Astrocyte (in vitro differentiated cells and primary cell): ENCODE data around the gene GIT2.

ENCODE experiments used
- EZH2 ChIP-seq: IDR thresholded peaks from 2 replicates; pipeline ENCODE4 v1.6.1; 2012; ENCODE audit warnings: mild to moderate bottlenecking, low read length, inconsistent platforms; ENCODE audit not compliant: insufficient read depth
- TF ChIP-seq, protein P1 (sequence below): IDR thresholded peaks from 2 replicates; pipeline ENCODE4 v1.5.1; 2011; ENCODE audit warnings: low read depth, mild to moderate bottlenecking, inconsistent platforms, low read length, moderate library complexity; ENCODE audit not compliant: insufficient read depth

DNA sequence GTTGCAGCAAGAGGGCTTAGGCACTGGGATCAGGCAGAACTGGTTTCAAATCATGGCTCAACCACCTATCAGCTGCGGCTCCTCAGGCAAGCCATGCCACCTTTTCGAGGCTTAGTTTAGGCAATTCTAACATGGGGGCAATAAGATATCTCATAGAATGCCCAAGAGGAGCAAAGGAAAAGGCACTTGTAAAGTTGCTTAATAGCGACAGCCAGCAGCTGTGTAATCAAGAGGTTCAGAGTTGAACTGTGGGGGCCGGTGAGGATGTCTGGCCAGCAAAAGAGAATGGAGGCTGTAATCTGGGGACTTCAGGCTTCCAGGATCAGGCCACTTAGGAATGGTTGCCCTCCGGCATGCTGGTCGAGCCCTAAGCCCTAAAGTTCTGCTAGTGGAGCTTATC lies 99.1 kb downstream of the GIT2 start:
- TF ChIP-seq, protein P1, sequence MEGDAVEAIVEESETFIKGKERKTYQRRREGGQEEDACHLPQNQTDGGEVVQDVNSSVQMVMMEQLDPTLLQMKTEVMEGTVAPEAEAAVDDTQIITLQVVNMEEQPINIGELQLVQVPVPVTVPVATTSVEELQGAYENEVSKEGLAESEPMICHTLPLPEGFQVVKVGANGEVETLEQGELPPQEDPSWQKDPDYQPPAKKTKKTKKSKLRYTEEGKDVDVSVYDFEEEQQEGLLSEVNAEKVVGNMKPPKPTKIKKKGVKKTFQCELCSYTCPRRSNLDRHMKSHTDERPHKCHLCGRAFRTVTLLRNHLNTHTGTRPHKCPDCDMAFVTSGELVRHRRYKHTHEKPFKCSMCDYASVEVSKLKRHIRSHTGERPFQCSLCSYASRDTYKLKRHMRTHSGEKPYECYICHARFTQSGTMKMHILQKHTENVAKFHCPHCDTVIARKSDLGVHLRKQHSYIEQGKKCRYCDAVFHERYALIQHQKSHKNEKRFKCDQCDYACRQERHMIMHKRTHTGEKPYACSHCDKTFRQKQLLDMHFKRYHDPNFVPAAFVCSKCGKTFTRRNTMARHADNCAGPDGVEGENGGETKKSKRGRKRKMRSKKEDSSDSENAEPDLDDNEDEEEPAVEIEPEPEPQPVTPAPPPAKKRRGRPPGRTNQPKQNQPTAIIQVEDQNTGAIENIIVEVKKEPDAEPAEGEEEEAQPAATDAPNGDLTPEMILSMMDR: no peak
- no peak for TF ChIP-seq EZH2
